ENCODE results near the gene PTBP1. TPM values are rescaled to one million over a fixed set of nuclear protein-coding genes. Genes with fewer than 3 reads are reported as not detected.

Gene PTBP1
- total RNA-seq, 1 donor from 2014 or later: 614 TPM

DNA sequence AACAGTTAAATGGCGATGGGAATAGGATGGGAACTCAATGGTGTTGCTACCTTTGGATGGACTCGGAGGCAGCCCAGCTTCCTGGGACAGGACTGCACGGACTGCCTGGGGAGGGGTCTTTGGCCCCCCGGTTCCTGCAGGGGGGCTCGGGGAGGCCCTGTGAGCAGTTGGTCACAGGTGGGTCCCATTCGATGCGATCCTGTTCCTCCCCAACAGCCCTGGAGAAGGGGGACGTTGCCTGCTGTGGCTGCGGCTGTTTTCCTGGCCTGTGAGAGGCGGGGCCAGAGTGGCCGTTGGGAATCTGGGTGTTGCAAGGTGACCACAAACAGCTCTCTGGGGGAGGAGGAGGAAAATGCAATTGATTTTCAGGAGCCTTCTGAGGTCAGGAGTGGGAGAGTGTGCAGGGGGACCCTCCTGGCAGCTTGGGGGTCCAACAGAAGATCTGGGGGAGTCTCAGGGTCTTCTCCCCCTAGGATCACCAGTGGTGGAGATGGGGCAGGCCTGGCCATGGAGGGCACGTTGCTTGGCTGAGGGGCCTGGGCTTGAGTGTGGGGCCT is 26.4 kb downstream of the PTBP1 start:
- Mint-ChIP-seq H3K27me3 (ENCODE audit: unreplicated experiment) (peaks cover 11% of the 10 kb centered on the region), H3K27ac (ENCODE audit: unreplicated experiment) (no peak overlapping the region), H3K4me3 (ENCODE audit: unreplicated experiment) (no peak overlapping the region), H3K9me3 (ENCODE audit: unreplicated experiment) (no peaks in the 10 kb centered on the region), H3K36me3 (ENCODE audit: low read depth, unreplicated experiment) (no peaks in the 10 kb centered on the region), H3K4me1 (ENCODE audit: unreplicated experiment) (no peaks in the 10 kb centered on the region)
- TF ChIP-seq, protein P1, sequence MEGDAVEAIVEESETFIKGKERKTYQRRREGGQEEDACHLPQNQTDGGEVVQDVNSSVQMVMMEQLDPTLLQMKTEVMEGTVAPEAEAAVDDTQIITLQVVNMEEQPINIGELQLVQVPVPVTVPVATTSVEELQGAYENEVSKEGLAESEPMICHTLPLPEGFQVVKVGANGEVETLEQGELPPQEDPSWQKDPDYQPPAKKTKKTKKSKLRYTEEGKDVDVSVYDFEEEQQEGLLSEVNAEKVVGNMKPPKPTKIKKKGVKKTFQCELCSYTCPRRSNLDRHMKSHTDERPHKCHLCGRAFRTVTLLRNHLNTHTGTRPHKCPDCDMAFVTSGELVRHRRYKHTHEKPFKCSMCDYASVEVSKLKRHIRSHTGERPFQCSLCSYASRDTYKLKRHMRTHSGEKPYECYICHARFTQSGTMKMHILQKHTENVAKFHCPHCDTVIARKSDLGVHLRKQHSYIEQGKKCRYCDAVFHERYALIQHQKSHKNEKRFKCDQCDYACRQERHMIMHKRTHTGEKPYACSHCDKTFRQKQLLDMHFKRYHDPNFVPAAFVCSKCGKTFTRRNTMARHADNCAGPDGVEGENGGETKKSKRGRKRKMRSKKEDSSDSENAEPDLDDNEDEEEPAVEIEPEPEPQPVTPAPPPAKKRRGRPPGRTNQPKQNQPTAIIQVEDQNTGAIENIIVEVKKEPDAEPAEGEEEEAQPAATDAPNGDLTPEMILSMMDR (IDR thresholded peaks at IDR 0.05; ENCODE audit: unreplicated experiment): no peak
- no peak for DNase-seq (ENCODE audit: low spot score)

DNA sequence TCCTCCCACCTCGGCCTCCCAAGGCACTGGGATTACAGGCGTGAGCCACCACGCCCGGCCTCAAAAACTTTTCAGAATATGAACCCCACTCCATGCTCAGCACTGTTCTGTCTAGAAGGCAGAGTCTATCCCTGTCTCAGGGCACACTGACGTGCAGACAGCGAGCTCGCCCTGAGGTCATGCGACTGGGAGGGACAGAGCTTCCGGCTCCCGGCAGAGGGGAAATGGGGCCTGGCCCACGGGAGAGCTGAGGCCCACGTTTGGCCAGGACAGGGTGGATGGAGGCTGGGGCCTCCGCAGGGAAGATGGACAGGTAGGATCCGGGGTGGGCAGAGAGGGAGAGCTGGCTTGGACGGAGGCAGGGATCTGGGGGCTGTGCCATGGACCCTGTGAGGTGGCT is 27.6 kb downstream of the PTBP1 start:
- Mint-ChIP-seq H3K4me1 (ENCODE audit: unreplicated experiment) (no peaks in the 10 kb centered on the region), H3K9me3 (ENCODE audit: unreplicated experiment) (no peaks in the 10 kb centered on the region), H3K36me3 (ENCODE audit: low read depth, unreplicated experiment) (no peaks in the 10 kb centered on the region), H3K4me3 (ENCODE audit: unreplicated experiment) (no peak overlapping the region), H3K27ac (ENCODE audit: unreplicated experiment) (no peak overlapping the region), H3K27me3 (ENCODE audit: unreplicated experiment) (peaks cover 9% of the 10 kb centered on the region)
- TF ChIP-seq, protein P1 (IDR thresholded peaks at IDR 0.05; ENCODE audit: unreplicated experiment): no peak
- no peak for DNase-seq (ENCODE audit: low spot score)

DNA sequence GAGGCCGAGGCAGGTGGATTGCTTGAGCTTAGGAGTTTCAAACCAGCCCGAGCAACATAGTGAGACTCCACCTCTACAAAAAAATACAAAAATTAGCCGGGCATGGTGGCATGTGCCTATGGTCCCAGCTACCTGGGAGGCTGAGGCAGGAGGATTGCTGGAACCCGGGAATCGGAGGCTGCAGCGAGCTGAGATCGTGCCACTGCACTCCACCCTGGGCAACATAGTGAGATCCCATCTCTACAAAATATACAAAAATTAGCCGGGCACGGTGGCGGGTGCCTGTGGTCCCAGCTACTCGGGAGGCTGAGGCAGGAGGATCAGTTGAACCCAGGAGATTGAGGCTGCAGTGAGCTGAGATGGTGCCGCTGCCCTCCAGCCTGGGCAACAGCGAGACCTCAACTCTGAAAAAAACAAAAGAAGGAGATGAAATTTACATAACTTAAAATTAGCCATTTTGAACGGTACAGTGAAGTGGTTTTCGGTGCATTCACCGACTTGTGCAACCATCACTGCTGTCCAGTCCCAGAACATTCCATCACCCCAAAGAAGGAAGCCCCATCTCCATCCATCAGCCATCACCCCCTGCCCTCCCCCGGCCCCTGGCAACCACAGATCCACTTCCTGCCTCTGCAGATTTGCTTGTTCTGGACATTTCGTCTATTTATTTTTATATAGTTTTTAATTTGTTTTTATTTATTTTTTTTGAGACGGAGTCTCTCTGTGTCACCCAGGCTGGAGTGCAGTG is 28.8 kb downstream of the PTBP1 start:
- H3K9me3 Mint-ChIP-seq (ENCODE audit: unreplicated experiment): no peaks in the 10 kb centered on the region
- TF ChIP-seq, protein P1 (IDR thresholded peaks at IDR 0.05; ENCODE audit: unreplicated experiment): no peak
- no peak for DNase-seq (ENCODE audit: low spot score)
- peaks cover 9% of the 10 kb centered on the region for H3K27me3 Mint-ChIP-seq (ENCODE audit: unreplicated experiment)
- H3K27ac Mint-ChIP-seq (ENCODE audit: unreplicated experiment): no peak overlapping the region
- H3K36me3 Mint-ChIP-seq (ENCODE audit: low read depth, unreplicated experiment): no peaks in the 10 kb centered on the region
- no peak overlapping the region for H3K4me3 Mint-ChIP-seq (ENCODE audit: unreplicated experiment)
- no peaks in the 10 kb centered on the region for H3K4me1 Mint-ChIP-seq (ENCODE audit: unreplicated experiment)

DNA sequence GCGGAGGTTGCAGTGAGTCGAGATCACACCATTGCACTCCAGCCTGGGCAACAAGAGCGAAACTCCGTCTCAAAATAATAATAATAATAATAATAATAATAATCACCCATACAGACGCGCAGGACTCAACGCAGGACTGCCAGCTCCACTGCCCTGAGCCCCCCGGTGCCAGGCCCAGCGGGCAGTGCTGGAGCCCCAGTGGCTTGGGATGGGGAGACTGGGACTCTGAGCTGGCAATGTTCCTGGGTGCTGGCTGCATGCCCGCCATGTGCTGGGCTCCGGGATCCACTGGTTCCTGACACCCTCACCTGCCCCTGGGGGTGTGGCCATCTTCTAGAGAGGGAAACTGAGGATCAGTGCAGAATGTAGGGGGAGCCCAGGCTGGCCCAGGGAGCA is 30.1 kb downstream of the PTBP1 start:
- H3K27me3 Mint-ChIP-seq (ENCODE audit: unreplicated experiment): peaks cover 9% of the 10 kb centered on the region
- no peaks in the 10 kb centered on the region for H3K36me3 Mint-ChIP-seq (ENCODE audit: low read depth, unreplicated experiment)
- H3K27ac Mint-ChIP-seq (ENCODE audit: unreplicated experiment): no peak overlapping the region
- H3K9me3 Mint-ChIP-seq (ENCODE audit: unreplicated experiment): no peaks in the 10 kb centered on the region
- TF ChIP-seq, protein P1 (IDR thresholded peaks at IDR 0.05; ENCODE audit: unreplicated experiment): no peak
- no peaks in the 10 kb centered on the region for H3K4me1 Mint-ChIP-seq (ENCODE audit: unreplicated experiment)
- no peak for DNase-seq (ENCODE audit: low spot score)
- no peak overlapping the region for H3K4me3 Mint-ChIP-seq (ENCODE audit: unreplicated experiment)

DNA sequence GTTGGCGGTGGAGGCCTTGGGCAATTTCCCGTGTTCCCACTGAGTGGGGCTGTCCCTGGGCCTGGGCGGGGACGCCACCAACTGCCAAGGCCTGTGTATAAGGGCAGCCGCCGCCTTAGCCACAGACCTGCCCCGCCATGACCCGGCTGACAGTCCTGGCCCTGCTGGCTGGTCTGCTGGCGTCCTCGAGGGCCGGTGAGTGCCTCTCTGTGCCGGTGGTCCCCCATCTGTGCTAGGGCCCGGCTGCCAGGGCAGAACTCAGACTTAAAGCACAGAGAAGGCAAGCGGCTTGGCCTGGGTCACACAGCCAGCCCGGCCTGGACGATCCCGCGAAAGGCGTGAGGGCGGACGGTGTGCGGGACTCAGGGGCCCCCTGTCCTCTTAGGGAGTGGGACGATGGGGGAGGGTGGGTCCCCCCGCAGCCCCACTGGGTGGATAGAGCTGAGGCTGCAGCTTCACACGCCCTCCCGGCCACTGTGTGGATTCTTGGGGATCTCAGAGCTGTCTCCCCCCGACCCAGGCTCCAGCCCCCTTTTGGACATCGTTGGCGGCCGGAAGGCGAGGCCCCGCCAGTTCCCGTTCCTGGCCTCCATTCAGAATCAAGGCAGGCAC is 30.6 kb downstream of the PTBP1 start, which contains the start of gene AZU1:
Gene AZU1 (plus strand): TSS at position 128 of the 612 bp plus-strand sequence. CDS start 10 bp downstream, at position 138.
- Mint-ChIP-seq H3K27me3 (ENCODE audit: unreplicated experiment) (peaks cover 6% of the 10 kb centered on the region), H3K4me3 (ENCODE audit: unreplicated experiment) (no peak within 1 kb of the TSS), H3K27ac (ENCODE audit: unreplicated experiment) (no peak within 1 kb of the TSS), H3K36me3 (ENCODE audit: low read depth, unreplicated experiment) (no peaks in the 10 kb centered on the region), H3K9me3 (ENCODE audit: unreplicated experiment) (no peaks in the 10 kb centered on the region), H3K4me1 (ENCODE audit: unreplicated experiment) (no peaks in the 10 kb centered on the region)
- no peak for DNase-seq (ENCODE audit: low spot score)
- TF ChIP-seq, protein P1 (IDR thresholded peaks at IDR 0.05; ENCODE audit: unreplicated experiment): no peak

Measured in endothelial cell (in vitro differentiated cells).